Activated T-helper 1 cell treated with anti-CD3 and anti-CD28 coated beads, Interleukin-12 subunit alpha, Interleukin-12 subunit beta, Interleukin-2, Interleukin-4 antibody, amounts not matched to agents 30 ng/mL and 10 ng/mL and 1 ng/mL, durations not matched to agents 14 hours and 24 hours and 36 hours (primary cell): Measurements from ENCODE around the gene TOX2. TPM values are rescaled to one million over a fixed set of nuclear protein-coding genes. Genes with fewer than 3 reads are reported as not detected.

Source experiments
- DNase-seq: peaks from one replicate; pipeline ENCODE4 v3.0.0; 2021; ENCODE audit warnings: low spot score
- H3K27ac Mint-ChIP-seq: one replicate; pipeline ENCODE4 v1.8.0; 2021; ENCODE audit warnings: mild to moderate bottlenecking, mixed read lengths
- H3K27me3 Mint-ChIP-seq: one replicate; pipeline ENCODE4 v1.8.0; 2022; ENCODE audit warnings: mild to moderate bottlenecking, moderate library complexity, mixed read lengths; ENCODE audit not compliant: insufficient read depth
- H3K36me3 Mint-ChIP-seq: one replicate; pipeline ENCODE4 v1.8.0; 2021; ENCODE audit warnings: low read depth, mixed read lengths
- H3K4me1 Mint-ChIP-seq: one replicate; pipeline ENCODE4 v1.8.0; 2021; ENCODE audit warnings: low read depth, mixed read lengths
- H3K4me3 Mint-ChIP-seq: one replicate; pipeline ENCODE4 v1.8.0; 2021; ENCODE audit warnings: mild to moderate bottlenecking, moderate library complexity, mixed read lengths
- H3K9me3 Mint-ChIP-seq: one replicate; pipeline ENCODE4 v1.8.0; 2021; ENCODE audit warnings: mixed read lengths
- intact Hi-C: fragments of 100-400 bp; cut with micrococcal nuclease; formaldehyde crosslinking; loops from one replicate; pipeline ENCODE4 v1.15.1; 2024
- total RNA-seq: library from RNA; stranded (reverse); gene quantifications from 2 replicates; pipeline ENCODE4 v1.2.3, GENCODE V29; 2022

The TOX2 gene
- total RNA-seq, 1 donor from 2014 or later, result 4.0 TPM

- no peak overlapping the region for H3K4me3 Mint-ChIP-seq
- peaks cover under 1% of the 10 kb centered on the region for H3K9me3 Mint-ChIP-seq
- no peak for DNase-seq
- peaks cover 22% of the 10 kb centered on the region for H3K4me1 Mint-ChIP-seq
- H3K27me3 Mint-ChIP-seq, result peaks cover 7% of the 10 kb centered on the region
- intact Hi-C loops, result no loop called here
- H3K27ac Mint-ChIP-seq, result no peak overlapping the region
- peaks cover 7% of the 10 kb centered on the region for H3K36me3 Mint-ChIP-seq
These were observed 91.0 kb downstream of the TOX2 start for GRCh38 chr20:44005661-44006060.

DNA sequence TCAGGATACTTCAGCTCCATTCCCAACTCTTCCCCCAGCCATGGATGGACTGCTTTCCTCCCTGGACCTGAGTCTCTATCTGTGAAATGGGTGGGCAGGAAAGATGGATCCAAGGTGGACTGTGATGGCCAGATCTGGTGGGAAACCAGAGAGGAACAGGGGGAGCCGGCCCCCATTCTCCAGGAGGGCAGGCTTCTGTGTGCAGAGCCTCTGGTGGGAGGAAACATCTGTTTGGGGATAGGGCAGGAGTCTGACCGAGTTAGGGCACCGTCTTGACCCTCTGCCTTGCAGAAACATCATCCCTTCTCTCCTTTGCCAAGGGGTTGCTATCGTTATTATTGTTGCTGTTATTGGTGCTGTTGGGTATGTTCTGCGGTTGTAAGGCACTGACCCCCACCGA lies 91.5 kb downstream of the TOX2 start:
- peaks cover 11% of the 10 kb centered on the region for H3K27me3 Mint-ChIP-seq
- intact Hi-C loops, result no loop called here
- H3K9me3 Mint-ChIP-seq, result no peaks in the 10 kb centered on the region
- peaks cover 24% of the 10 kb centered on the region for H3K4me1 Mint-ChIP-seq
- no peak overlapping the region for H3K4me3 Mint-ChIP-seq
- no peak overlapping the region for H3K27ac Mint-ChIP-seq
- DNase-seq, result no peak
- H3K36me3 Mint-ChIP-seq, result peaks cover 9% of the 10 kb centered on the region

GRCh38 chr20:44006578-44006977 lies 91.9 kb downstream of the TOX2 start:
- no peak for DNase-seq
- intact Hi-C loops, result no loop called here
- peaks cover 25% of the 10 kb centered on the region for H3K4me1 Mint-ChIP-seq
- no peaks in the 10 kb centered on the region for H3K9me3 Mint-ChIP-seq
- peaks cover 12% of the 10 kb centered on the region for H3K27me3 Mint-ChIP-seq
- no peak overlapping the region for H3K4me3 Mint-ChIP-seq
- H3K36me3 Mint-ChIP-seq, result peaks cover 9% of the 10 kb centered on the region
- no peak overlapping the region for H3K27ac Mint-ChIP-seq

- Mint-ChIP-seq H3K4me1 (peaks cover 20% of the 10 kb centered on the region), H3K36me3 (peaks cover 7% of the 10 kb centered on the region), H3K4me3 (no peak overlapping the region), H3K27me3 (peaks cover 20% of the 10 kb centered on the region), H3K9me3 (peaks cover 6% of the 10 kb centered on the region), H3K27ac (no peak overlapping the region)
- no peak for DNase-seq
- intact Hi-C loops, result no loop called here
These were observed 94.4 kb downstream of the TOX2 start for GRCh38 chr20:44008806-44009678.

DNA sequence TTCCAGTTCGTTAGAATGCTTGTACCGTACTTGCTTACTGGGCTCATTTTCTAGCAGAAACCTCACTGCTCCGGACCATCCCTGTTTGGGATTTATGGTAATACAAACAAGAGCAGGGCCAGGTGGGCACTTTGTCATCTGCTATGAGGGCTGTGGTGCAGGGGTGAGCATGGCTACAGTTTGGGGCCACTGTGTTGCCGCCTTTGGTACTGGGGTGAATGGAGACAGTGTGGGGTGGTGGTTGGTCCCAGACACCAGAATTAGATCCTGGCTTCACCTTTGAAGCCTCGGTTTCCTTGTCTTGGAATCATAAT lies 95.0 kb downstream of the TOX2 start:
- DNase-seq, result no peak
- Mint-ChIP-seq H3K4me3 (no peak overlapping the region), H3K27me3 (peaks cover 20% of the 10 kb centered on the region), H3K4me1 (peaks cover 20% of the 10 kb centered on the region), H3K36me3 (peaks cover 7% of the 10 kb centered on the region), H3K9me3 (peaks cover 6% of the 10 kb centered on the region), H3K27ac (no peak overlapping the region)
- intact Hi-C loops, result no loop called here

DNA sequence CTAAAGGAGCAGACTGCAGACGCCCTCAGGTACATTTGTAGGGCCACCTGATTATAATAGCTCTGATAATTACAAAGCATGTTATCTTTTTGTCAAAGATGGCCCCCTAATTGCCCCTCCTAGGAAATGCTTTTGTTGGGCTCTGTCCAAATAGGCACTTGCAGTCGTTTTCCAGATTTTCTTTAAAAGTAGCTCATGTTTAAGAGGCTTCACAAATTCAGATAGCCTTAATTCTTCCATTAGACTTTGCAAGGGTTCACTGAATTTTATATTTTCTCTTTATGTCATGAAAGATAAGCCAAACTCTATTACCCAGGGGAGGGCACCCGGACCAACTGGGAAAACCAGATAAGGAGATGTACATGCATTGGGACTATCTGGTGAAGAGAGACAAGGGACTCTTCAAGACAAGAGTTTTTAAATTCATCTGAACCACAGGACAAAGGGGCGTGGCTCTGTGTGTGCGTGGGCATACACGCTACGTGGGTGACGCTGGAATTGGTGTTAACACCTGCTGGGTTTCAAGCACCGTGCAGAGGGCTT lies 95.6 kb downstream of the TOX2 start:
- H3K27ac Mint-ChIP-seq, result no peak overlapping the region
- intact Hi-C loops, result no loop called here
- no peak overlapping the region for H3K4me3 Mint-ChIP-seq
- no peak for DNase-seq
- H3K9me3 Mint-ChIP-seq, result peaks cover 6% of the 10 kb centered on the region
- H3K27me3 Mint-ChIP-seq, result peaks cover 21% of the 10 kb centered on the region
- H3K36me3 Mint-ChIP-seq, result peaks cover 5% of the 10 kb centered on the region
- H3K4me1 Mint-ChIP-seq, result peaks cover 20% of the 10 kb centered on the region

DNA sequence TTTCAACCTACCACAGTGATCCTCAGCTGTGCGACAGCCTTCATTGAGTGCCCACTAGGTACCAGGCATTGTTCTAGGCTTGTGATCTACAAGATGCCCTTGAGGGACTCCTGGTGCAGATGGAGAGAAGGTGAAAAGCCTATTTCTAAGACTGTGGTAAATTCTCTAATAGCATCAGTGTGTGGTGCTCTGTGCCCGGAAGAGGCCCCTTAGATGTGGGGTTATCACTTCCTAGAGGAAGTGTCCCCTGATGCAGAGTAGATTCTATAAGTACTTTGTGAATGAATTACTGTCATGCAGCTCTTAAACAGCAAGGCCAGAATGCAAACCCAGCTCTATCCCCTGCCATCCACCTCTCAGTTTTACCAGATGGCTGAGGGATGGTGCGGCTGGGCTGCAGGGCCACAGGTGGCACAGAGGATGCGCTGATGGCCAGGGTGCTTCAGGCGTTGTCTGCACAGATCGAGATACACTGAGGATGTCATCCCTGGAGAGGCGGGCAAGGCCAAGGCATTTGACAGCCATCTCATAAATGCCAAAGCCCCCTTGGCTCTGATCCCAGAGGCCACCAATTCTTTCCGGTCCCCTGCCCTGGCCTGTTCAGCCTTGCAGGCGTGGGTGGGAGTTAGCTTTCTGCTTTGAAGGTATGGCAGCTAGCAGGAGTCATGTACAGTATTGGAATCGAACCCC lies 96.7 kb downstream of the TOX2 start:
- peaks cover 20% of the 10 kb centered on the region for H3K4me1 Mint-ChIP-seq
- H3K36me3 Mint-ChIP-seq, result peaks cover 3% of the 10 kb centered on the region
- no peak overlapping the region for H3K27ac Mint-ChIP-seq
- H3K4me3 Mint-ChIP-seq, result no peak overlapping the region
- H3K27me3 Mint-ChIP-seq, result peaks cover 26% of the 10 kb centered on the region
- peaks cover 6% of the 10 kb centered on the region for H3K9me3 Mint-ChIP-seq
- intact Hi-C loops, result no loop called here
- DNase-seq, result no peak

GRCh38 chr20:44012466-44013226 lies 98.0 kb downstream of the TOX2 start:
- Mint-ChIP-seq H3K9me3 (peaks cover 6% of the 10 kb centered on the region), H3K4me1 (peaks cover 20% of the 10 kb centered on the region), H3K4me3 (no peak overlapping the region), H3K27me3 (peaks cover 27% of the 10 kb centered on the region), H3K36me3 (peaks cover 3% of the 10 kb centered on the region), H3K27ac (no peak overlapping the region)
- intact Hi-C loops, result no loop called here
- no peak for DNase-seq

- no peak overlapping the region for H3K4me3 Mint-ChIP-seq
- intact Hi-C loops, result loop anchor here (5.0 kb wide), 1 partner anchor 38 kb away; no protein-coding TSS in a partner anchor
These were observed 100.4 kb downstream of the TOX2 start for GRCh38 chr20:44014807-44015732.

DNA sequence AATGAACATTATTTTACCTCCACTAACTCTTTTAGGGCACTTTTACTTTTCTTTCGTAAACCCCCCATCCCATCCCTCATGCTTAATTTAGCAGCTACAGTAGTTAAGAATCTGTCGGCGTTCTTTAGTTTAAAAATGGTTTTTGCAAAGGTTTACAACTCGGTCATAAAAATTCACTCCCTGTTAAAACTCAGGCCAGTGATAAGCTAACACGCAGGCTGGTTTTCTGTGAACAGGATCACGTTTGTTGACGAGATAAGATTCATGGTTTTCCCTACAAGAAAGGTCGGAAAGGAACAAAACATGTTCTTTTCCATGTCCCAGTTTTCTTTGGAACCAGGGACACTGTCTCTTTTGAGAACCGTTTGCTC lies 101.1 kb downstream of the TOX2 start:
- Mint-ChIP-seq H3K27ac (no peak overlapping the region), H3K36me3 (peaks cover 3% of the 10 kb centered on the region), H3K4me3 (no peak overlapping the region), H3K27me3 (peaks cover 20% of the 10 kb centered on the region), H3K9me3 (peaks cover 6% of the 10 kb centered on the region), H3K4me1 (peaks cover 37% of the 10 kb centered on the region)
- DNase-seq, result no peak
- intact Hi-C loops, result loop anchor here (5.0 kb wide), 1 partner anchor 38 kb away; no protein-coding TSS in a partner anchor

More at GRCh38 chr20:44014807-44015732, 100.4 kb downstream of the TOX2 start:
- no peak for DNase-seq
- H3K4me1 Mint-ChIP-seq, result peaks cover 38% of the 10 kb centered on the region
- H3K27ac Mint-ChIP-seq, result no peak overlapping the region
- peaks cover 25% of the 10 kb centered on the region for H3K27me3 Mint-ChIP-seq
- peaks cover 3% of the 10 kb centered on the region for H3K36me3 Mint-ChIP-seq
- H3K9me3 Mint-ChIP-seq, result peaks cover 6% of the 10 kb centered on the region

DNA sequence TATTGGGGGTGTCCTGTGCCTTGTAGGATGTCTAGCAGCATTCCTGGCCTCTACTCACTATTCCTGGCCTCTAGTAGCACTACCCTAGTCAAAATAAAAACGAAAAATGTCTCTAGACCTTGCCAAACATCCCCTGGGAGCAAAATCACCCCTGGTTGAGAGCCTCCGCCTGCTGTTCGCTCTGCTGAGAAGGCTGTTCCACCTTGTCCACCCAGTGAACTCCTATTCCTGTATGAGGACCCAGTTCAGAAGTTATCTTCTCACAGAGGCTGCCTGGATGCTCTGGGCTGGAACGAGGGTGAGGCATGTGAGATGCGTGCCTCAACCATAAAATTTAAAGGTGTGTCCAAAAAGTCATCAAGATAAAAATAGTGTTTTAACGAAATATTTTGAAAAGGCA lies 101.9 kb downstream of the TOX2 start:
- Mint-ChIP-seq H3K27ac (no peak overlapping the region), H3K9me3 (peaks cover 6% of the 10 kb centered on the region), H3K4me1 (peaks cover 37% of the 10 kb centered on the region), H3K4me3 (no peak overlapping the region), H3K27me3 (peaks cover 22% of the 10 kb centered on the region), H3K36me3 (no peaks in the 10 kb centered on the region)
- intact Hi-C loops, result loop anchor here (5.0 kb wide), 1 partner anchor 39 kb away; no protein-coding TSS in a partner anchor
- no peak for DNase-seq

- no peak overlapping the region for H3K27ac Mint-ChIP-seq
- peaks cover 22% of the 10 kb centered on the region for H3K27me3 Mint-ChIP-seq
- peaks cover 6% of the 10 kb centered on the region for H3K9me3 Mint-ChIP-seq
- intact Hi-C loops, result loop anchor here (5.0 kb wide), 1 partner anchor 40 kb away; no protein-coding TSS in a partner anchor
- no peak for DNase-seq
- H3K4me3 Mint-ChIP-seq, result no peak overlapping the region
- no peaks in the 10 kb centered on the region for H3K36me3 Mint-ChIP-seq
- peaks cover 32% of the 10 kb centered on the region for H3K4me1 Mint-ChIP-seq
These were observed 102.6 kb downstream of the TOX2 start for GRCh38 chr20:44017211-44017610.
